B cell (primary cell): ENCODE measurements around the gene EHD3. TPM values are rescaled to one million over a fixed set of nuclear protein-coding genes. Genes with fewer than 3 reads are reported as not detected.
A peak's percentile ranks its signal among the peaks of the same experiment; 100 is the strongest.

Experiments
- ATAC-seq: fragments of 200-7000 bp; cut with Tn5 transposase; one replicate; pipeline ENCODE4 v1.10.0; 2021; ENCODE audit warnings: low read depth, mild to moderate bottlenecking, moderate number of reproducible peaks, moderate library complexity
- CTCF ChIA-PET: fragments of 350-600 bp; sonication (Branson Sonifier 250); formaldehyde crosslinking; loops from one replicate; lab custom pipeline; 2021; ENCODE audit warnings: antibody characterized with exemption, inconsistent platforms; lab: Charles Lee
- POLR2A ChIA-PET: fragments of 350-600 bp; sonication (Branson Sonifier 250); formaldehyde crosslinking; loops from one replicate; lab custom pipeline; 2021; ENCODE audit warnings: antibody characterized with exemption; lab: Charles Lee
- DNase-seq: peaks from one replicate; pipeline ENCODE4 v3.0.0; 2013
- H2AFZ ChIP-seq: 2 replicates; pipeline ENCODE4 v1.6.1; 2012; ENCODE audit warnings: mild to moderate bottlenecking, low read depth, low read length; ENCODE audit not compliant: insufficient read depth, poor library complexity, severe bottlenecking
- H3K27ac ChIP-seq, 2 donors: 1 replicate in 1 of 2; 2 replicates in 1 of 2; pipeline ENCODE4 v1.5.1; 2012 to 2013; ENCODE audit warnings: low read length in 2 of 2, mild to moderate bottlenecking in 2 of 2, moderate library complexity in 1 of 2
- H3K27me3 ChIP-seq, 4 experiments: fragments of 200-600 bp in 1 of 4; sonication (generic) in 1 of 4; replicated peaks in 1 of 4; 1 replicate in 2 of 4; 2 replicates in 2 of 4; pipeline versions ENCODE4 v1.6.1 to v1.7.0; 2013 to 2016; ENCODE audit warnings: low read length in 3 of 4, mild to moderate bottlenecking in 2 of 4, mixed read lengths in 1 of 4, moderate library complexity in 1 of 4; ENCODE audit not compliant: insufficient read depth in 4 of 4, control insufficient read depth in 3 of 4; ENCODE audit errors: control extremely low read depth in 1 of 4
- H3K36me3 ChIP-seq, 2 experiments: replicated peaks in 1 of 2; 1 replicate in 1 of 2; 2 replicates in 1 of 2; pipeline versions ENCODE4 v1.6.1 to v1.7.1; 2013; ENCODE audit warnings: low read length in 1 of 2; ENCODE audit not compliant: insufficient read depth in 2 of 2, control insufficient read depth in 1 of 2; ENCODE audit errors: control extremely low read depth in 1 of 2, extremely low read depth in 1 of 2
- H3K4me1 ChIP-seq, 2 donors: fragments of 200-600 bp in 1 of 2; sonication (generic) in 1 of 2; 1 replicate in 1 of 2; 2 replicates in 1 of 2; pipeline versions ENCODE4 v1.5.1 to v1.6.1; 2013 to 2017; ENCODE audit warnings: low read length in 2 of 2; ENCODE audit not compliant: control insufficient read depth in 2 of 2, insufficient read depth in 2 of 2
- H3K4me2 ChIP-seq: replicated peaks from 2 replicates; pipeline ENCODE3; 2012; ENCODE audit warnings: mild to moderate bottlenecking, low read depth, low read length; ENCODE audit not compliant: poor library complexity, severe bottlenecking
- H3K4me3 ChIP-seq, 5 experiments: fragments of 200-600 bp in 1 of 5; sonication (generic) in 1 of 5; 1 replicate in 3 of 5; 2 replicates in 2 of 5; pipeline versions ENCODE4 v1.5.1 to v1.7.0; 2011 to 2016; ENCODE audit warnings: low read length in 4 of 5, mild to moderate bottlenecking in 4 of 5, low read depth in 2 of 5, control low read depth in 1 of 5, moderate library complexity in 1 of 5; ENCODE audit not compliant: insufficient read depth in 1 of 5; ENCODE audit errors: control extremely low read depth in 1 of 5, extremely low read depth in 1 of 5
- H3K79me2 ChIP-seq: fragments of 200-600 bp; sonication (generic); one replicate; pipeline ENCODE4 v1.6.0; 2016; ENCODE audit warnings: low read length; ENCODE audit not compliant: control insufficient read depth, insufficient read depth
- H3K9ac ChIP-seq: fragments of 200-600 bp; sonication (generic); 2 replicates; pipeline ENCODE4 v1.6.1; 2017; ENCODE audit warnings: mild to moderate bottlenecking, low read length, moderate library complexity
- H3K9me3 ChIP-seq, 3 donors: one replicate each; pipeline versions ENCODE4 v1.6.1 to v1.7.1; 2013; ENCODE audit warnings: low read length in 2 of 3; ENCODE audit not compliant: control insufficient read depth in 2 of 3, insufficient read depth in 1 of 3; ENCODE audit errors: control extremely low read depth in 1 of 3
- H4K20me1 ChIP-seq: 2 replicates; pipeline ENCODE4 v1.6.0; 2012; ENCODE audit warnings: mild to moderate bottlenecking, low read length; ENCODE audit not compliant: insufficient read depth, control insufficient read depth, poor library complexity, severe bottlenecking
- H3K27ac Mint-ChIP-seq: one replicate; pipeline ENCODE4 v1.8.0; 2021; ENCODE audit warnings: mixed read lengths
- H3K27me3 Mint-ChIP-seq: one replicate; pipeline ENCODE4 v1.8.0; 2021; ENCODE audit warnings: mixed read lengths
- H3K4me1 Mint-ChIP-seq: one replicate; pipeline ENCODE4 v1.8.0; 2021; ENCODE audit warnings: mixed read lengths
- H3K4me3 Mint-ChIP-seq: one replicate; pipeline ENCODE4 v1.8.0; 2021; ENCODE audit warnings: mixed read lengths
- H3K9me3 Mint-ChIP-seq: one replicate; pipeline ENCODE4 v1.8.0; 2022; ENCODE audit warnings: mixed read lengths; ENCODE audit not compliant: insufficient read depth
- EZH2 ChIP-seq: IDR thresholded peaks from 2 replicates; pipeline ENCODE4 v1.6.1; 2012; ENCODE audit warnings: borderline replicate concordance, low read depth, mild to moderate bottlenecking, moderate library complexity, low read length; ENCODE audit not compliant: insufficient read depth, poor library complexity, severe bottlenecking
- WGBS: methylation state at CpG from one replicate; pipeline ENCODE4 v1.1.5; 2013; ENCODE audit warnings: missing lambda C conversion rate; ENCODE audit not compliant: insufficient coverage; 5-methylcytosine and 5-hydroxymethylcytosine counted together
- intact Hi-C: fragments of 100-400 bp; cut with micrococcal nuclease; formaldehyde crosslinking; loops from one replicate; pipeline ENCODE4 v1.10.0; 2022
- polyA plus RNA-seq: library from polyadenylated mRNA; depleted of rRNA; stranded (reverse); fragments of >200 nt; gene quantifications from 2 replicates; pipeline ENCODE4 v1.2.3, GENCODE V29; 2012
- total RNA-seq, 2 donors: library from RNA; stranded (reverse); fragments of 120-200 nt in 1 of 2; gene quantifications; 1 replicate in 1 of 2; 2 replicates in 1 of 2; pipeline versions ENCODE4 v1.2.3 to v1.2.4, GENCODE V29; 2013 to 2022
- TF ChIP-seq, protein P1 (sequence below): fragments of 200-600 bp; IDR thresholded peaks from one replicate; pipeline ENCODE4 v1.8.0; 2022; ENCODE audit warnings: antibody characterized with exemption, mild to moderate bottlenecking

EHD3 gene
- total and polyA plus RNA-seq, 2 donors (not counting 1 experiment from before 2014, with no cell fraction given), result 19.0 to 60.5 TPM

DNA sequence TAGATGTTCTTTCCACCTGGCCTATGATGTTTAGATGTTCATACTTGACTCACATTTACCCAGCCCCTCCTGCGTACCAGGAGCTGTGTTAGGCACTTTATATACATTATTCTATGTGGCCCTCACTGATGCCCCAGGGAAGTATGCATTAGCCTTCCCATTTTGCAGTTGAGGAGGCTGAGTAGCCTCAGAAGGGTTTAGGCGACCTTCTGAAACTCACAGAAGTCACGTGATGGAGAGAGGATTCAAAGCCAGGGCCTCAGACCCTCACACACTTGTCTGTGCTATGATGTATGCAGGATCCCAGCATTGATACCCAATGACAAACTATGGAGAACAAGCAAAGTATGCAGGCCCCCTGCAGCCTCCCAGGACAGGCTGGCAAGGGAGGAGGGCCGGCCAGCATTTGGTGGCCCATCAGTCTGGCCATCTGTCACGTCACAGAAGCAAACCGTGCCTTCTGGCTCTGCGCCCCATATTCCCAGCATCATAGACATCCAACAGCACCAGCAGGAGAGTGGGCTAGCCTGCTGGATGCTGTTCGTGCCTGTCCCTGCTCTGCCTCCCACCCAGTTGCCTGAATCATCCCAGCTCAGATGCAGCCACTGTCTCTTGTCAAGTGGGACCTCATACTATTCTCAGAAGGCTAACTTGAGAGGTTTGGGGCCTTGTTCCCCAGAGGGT is 33.6 kb downstream of the EHD3 start:
- Histone ChIP-seq H3K4me2 (no peak overlapping the region), H3K27ac (no peak overlapping the region), H3K27me3 (no peaks in the 10 kb centered on the region), H3K9ac (no peak overlapping the region), H3K36me3 (peaks cover 4 to 17% of the 10 kb centered on the region in 2 experiments), H2AFZ (no peak overlapping the region), H3K79me2 (no peaks in the 10 kb centered on the region), H4K20me1 (no peaks in the 10 kb centered on the region), H3K4me1 (peaks cover 6 to 15% of the 10 kb centered on the region in 2 donors), H3K9me3 (no peaks in the 10 kb centered on the region), H3K4me3 (no peak overlapping the region)
- Mint-ChIP-seq H3K4me3 (no peak overlapping the region), H3K27ac (peak overlapping the region; percentile 33), H3K27me3 (no peaks in the 10 kb centered on the region), H3K4me1 (peaks cover 27% of the 10 kb centered on the region), H3K9me3 (no peaks in the 10 kb centered on the region)
- ATAC-seq (no peak), DNase-seq (no peak)
- 100% methylated on average over 4 of the region's 8 CpGs for WGBS
- ChIA-PET POLR2A (interaction anchor here (0.6 kb wide), 1 partner anchor 51 kb away, joined by 5 read pairs; no protein-coding TSS in a partner anchor), CTCF (interaction anchor here (1.1 to 2.3 kb wide), 2 partner anchors 9 to 66 kb away, joined by 3 to 12 read pairs; no protein-coding TSS in a partner anchor)
- intact Hi-C loops, result no loop called here
- TF ChIP-seq, protein P1, sequence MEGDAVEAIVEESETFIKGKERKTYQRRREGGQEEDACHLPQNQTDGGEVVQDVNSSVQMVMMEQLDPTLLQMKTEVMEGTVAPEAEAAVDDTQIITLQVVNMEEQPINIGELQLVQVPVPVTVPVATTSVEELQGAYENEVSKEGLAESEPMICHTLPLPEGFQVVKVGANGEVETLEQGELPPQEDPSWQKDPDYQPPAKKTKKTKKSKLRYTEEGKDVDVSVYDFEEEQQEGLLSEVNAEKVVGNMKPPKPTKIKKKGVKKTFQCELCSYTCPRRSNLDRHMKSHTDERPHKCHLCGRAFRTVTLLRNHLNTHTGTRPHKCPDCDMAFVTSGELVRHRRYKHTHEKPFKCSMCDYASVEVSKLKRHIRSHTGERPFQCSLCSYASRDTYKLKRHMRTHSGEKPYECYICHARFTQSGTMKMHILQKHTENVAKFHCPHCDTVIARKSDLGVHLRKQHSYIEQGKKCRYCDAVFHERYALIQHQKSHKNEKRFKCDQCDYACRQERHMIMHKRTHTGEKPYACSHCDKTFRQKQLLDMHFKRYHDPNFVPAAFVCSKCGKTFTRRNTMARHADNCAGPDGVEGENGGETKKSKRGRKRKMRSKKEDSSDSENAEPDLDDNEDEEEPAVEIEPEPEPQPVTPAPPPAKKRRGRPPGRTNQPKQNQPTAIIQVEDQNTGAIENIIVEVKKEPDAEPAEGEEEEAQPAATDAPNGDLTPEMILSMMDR, result no peak
- no peak for TF ChIP-seq EZH2

DNA sequence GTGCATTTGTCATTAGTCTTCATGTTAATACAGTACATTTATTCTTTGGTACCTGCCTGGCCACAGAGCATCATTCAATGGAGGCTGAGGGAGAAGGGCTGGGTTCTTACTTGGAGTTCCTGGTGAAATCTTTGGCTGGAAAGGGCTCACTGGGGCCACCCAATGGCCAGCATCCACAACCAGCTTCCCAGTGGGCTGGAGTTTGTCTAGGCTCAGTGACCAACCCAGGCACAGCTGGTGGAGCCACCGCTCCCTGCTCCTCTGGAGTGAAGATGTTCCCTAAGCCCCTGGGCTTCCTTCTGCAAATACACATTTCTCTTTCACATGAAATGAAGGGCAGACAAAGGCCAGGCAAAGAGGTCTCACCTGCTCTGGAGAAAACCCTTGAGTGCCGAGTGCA is 34.4 kb downstream of the EHD3 start:
- ChIA-PET CTCF (interaction anchor here (0.6 to 2.3 kb wide), 3 partner anchors 10 to 66 kb away, joined by 3 to 12 read pairs (median 4); no protein-coding TSS in a partner anchor), POLR2A (no interaction called here)
- Histone ChIP-seq H3K27me3 (no peaks in the 10 kb centered on the region), H2AFZ (no peak overlapping the region), H3K9ac (no peak overlapping the region), H3K4me2 (no peak overlapping the region), H3K4me3 (no peak overlapping the region), H3K4me1 (peaks cover 6 to 15% of the 10 kb centered on the region in 2 donors), H3K79me2 (no peaks in the 10 kb centered on the region), H3K36me3 (peaks cover 4 to 17% of the 10 kb centered on the region in 2 experiments), H3K27ac (no peak overlapping the region), H4K20me1 (no peaks in the 10 kb centered on the region), H3K9me3 (no peaks in the 10 kb centered on the region)
- intact Hi-C loops, result no loop called here
- Mint-ChIP-seq H3K27ac (no peak overlapping the region), H3K4me1 (peaks cover 27% of the 10 kb centered on the region), H3K4me3 (no peak overlapping the region), H3K9me3 (no peaks in the 10 kb centered on the region), H3K27me3 (no peaks in the 10 kb centered on the region)
- TF ChIP-seq EZH2, result no peak
- TF ChIP-seq, protein P1, result no peak
- DNase-seq, result no peak
- WGBS, result 100% methylated on average over 1 of the region's 2 CpGs
- ATAC-seq, result no peak
